BLaER1 (cell line): ENCODE results near the gene CPT1A.

Source experiments
- H3K27ac ChIP-seq: shearing (Covaris generic); formaldehyde crosslinking; 2 replicates; pipeline ENCODE4 v1.8.1; 2022
- H3K27me3 ChIP-seq: shearing (Covaris generic); formaldehyde crosslinking; 2 replicates; pipeline ENCODE4 v1.8.1; 2022
- H3K36me3 ChIP-seq: shearing (Covaris generic); formaldehyde crosslinking; 2 replicates; pipeline ENCODE4 v1.8.1; 2022
- H3K4me1 ChIP-seq: shearing (Covaris generic); formaldehyde crosslinking; 2 replicates; pipeline ENCODE4 v1.8.1; 2022
- H3K4me2 ChIP-seq: shearing (Covaris generic); formaldehyde crosslinking; 2 replicates; pipeline ENCODE4 v1.8.1; 2022
- H3K4me3 ChIP-seq: shearing (Covaris generic); formaldehyde crosslinking; 2 replicates; pipeline ENCODE4 v1.8.1; 2022
- H3K9ac ChIP-seq: shearing (Covaris generic); formaldehyde crosslinking; 2 replicates; pipeline ENCODE4 v1.8.1; 2022
- H3K9me3 ChIP-seq: shearing (Covaris generic); formaldehyde crosslinking; 2 replicates; pipeline ENCODE4 v1.8.1; 2022
- H4K20me1 ChIP-seq: shearing (Covaris generic); formaldehyde crosslinking; 2 replicates; pipeline ENCODE4 v1.8.1; 2022
- Cebpa-rat ChIP-seq: shearing (Covaris generic); IDR thresholded peaks from 2 replicates; pipeline ENCODE4 v1.8.1; 2022

CPT1A gene

DNA sequence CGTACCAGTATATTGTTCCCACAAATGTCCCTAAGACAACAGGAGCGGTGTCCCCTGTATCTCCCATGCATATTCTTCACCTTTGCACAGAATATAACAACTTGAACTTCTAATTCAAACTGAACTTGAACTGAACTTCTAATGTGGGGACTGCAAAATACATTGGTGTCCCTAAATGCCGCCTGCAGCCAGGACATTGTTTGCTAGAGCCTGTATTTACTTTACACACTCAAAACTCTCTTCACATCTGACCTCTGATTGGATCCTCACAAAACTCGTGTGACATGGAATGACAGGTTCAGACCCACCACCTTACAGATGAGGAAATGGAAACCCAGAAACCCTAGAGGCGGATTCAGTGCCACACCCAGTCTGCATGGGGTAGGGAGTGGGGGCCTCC, 6.4 kb downstream of the CPT1A start:
- H3K4me3 ChIP-seq, result no peak overlapping the region
- H3K9ac ChIP-seq, result no peak overlapping the region
- no peak for TF ChIP-seq Cebpa-rat
- peak overlapping the region; percentile 98 for H3K4me2 ChIP-seq
- H3K36me3 ChIP-seq, result 0 out of 2 replicates have a peak, but pooled peaks cover 17% of the 10 kb centered on the region
- H3K9me3 ChIP-seq, result no peaks in the 10 kb centered on the region
- H3K27me3 ChIP-seq, result no peaks in the 10 kb centered on the region
- H3K27ac ChIP-seq, result no peak overlapping the region
- peaks cover 72% of the 10 kb centered on the region for H3K4me1 ChIP-seq
- H4K20me1 ChIP-seq, result peaks cover 73% of the 10 kb centered on the region

- no peaks in the 10 kb centered on the region for H3K9me3 ChIP-seq
- no peak for TF ChIP-seq Cebpa-rat
- H3K9ac ChIP-seq, result no peak overlapping the region
- H4K20me1 ChIP-seq, result peaks cover 88% of the 10 kb centered on the region
- peaks cover 79% of the 10 kb centered on the region for H3K4me1 ChIP-seq
- no peak overlapping the region for H3K4me3 ChIP-seq
- peak overlapping the region; percentile 15; the same call in 1 of the 2 replicates for H3K4me2 ChIP-seq
- H3K27me3 ChIP-seq, result no peaks in the 10 kb centered on the region
- peaks cover 27% of the 10 kb centered on the region; the same call in 1 of the 2 replicates for H3K36me3 ChIP-seq
- H3K27ac ChIP-seq, result no peak overlapping the region
Observed at GRCh38 chr11:68832476-68833181, 9.1 kb downstream of the CPT1A start.

DNA sequence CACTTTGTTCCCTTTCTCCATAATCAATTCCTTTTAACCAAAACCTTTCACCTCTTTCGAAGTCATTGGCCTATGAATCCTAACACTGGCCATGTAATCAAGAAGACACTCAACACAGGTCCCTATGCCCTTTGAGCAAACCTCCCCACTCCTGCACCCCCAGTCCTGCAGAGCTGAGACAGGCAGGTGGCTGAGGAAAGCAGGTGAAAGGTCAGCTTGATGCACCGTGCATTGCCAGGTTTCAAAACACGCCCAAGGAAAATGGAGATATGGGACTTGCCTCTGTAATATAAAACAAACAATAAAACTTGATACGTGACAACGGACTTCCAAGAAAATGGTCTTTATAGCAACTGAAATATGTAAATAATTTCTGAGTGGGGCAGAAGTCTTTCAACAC, 10.6 kb downstream of the CPT1A start:
- H3K9ac ChIP-seq, result no peak overlapping the region
- TF ChIP-seq Cebpa-rat, result no peak
- peaks cover 79% of the 10 kb centered on the region for H3K4me1 ChIP-seq
- H3K36me3 ChIP-seq, result peaks cover 16% of the 10 kb centered on the region; the same call in 1 of the 2 replicates
- H3K4me2 ChIP-seq, result no peak overlapping the region
- H3K27me3 ChIP-seq, result no peaks in the 10 kb centered on the region
- no peak overlapping the region for H3K4me3 ChIP-seq
- no peak overlapping the region for H3K27ac ChIP-seq
- peaks cover 77% of the 10 kb centered on the region for H4K20me1 ChIP-seq
- no peaks in the 10 kb centered on the region for H3K9me3 ChIP-seq

DNA sequence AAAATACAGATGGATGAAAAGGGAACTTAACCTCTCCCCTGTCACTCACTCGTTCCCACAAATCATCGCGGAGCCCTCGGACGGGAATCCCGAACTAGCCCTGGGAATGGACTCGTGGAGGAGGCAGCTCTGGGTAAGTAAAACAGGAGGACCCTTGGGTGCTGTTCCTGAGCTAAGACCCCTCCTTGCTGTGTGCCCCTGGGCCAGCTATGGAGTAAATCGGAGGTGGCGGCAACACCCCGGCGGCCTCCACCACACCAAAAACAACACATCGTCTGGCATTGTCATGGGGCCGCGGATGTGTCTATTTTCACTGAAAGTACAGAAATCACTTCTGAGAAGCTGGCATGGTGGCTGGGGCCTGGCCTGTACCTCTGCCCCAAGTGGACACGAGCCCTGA, 12.1 kb downstream of the CPT1A start:
- H3K9ac ChIP-seq, result no peak overlapping the region
- H4K20me1 ChIP-seq, result peaks cover 75% of the 10 kb centered on the region
- peak overlapping the region; percentile 95 for H3K4me2 ChIP-seq
- H3K4me3 ChIP-seq, result peak overlapping the region; percentile 54; the same call in 1 of the 2 replicates
- H3K36me3 ChIP-seq, result peaks cover 16% of the 10 kb centered on the region; the same call in 1 of the 2 replicates
- H3K27me3 ChIP-seq, result no peaks in the 10 kb centered on the region
- H3K27ac ChIP-seq, result peak overlapping the region; percentile 89; the same call in 1 of the 2 replicates
- no peaks in the 10 kb centered on the region for H3K9me3 ChIP-seq
- H3K4me1 ChIP-seq, result peaks cover 79% of the 10 kb centered on the region
- no peak for TF ChIP-seq Cebpa-rat

- TF ChIP-seq Cebpa-rat, result no peak
- H3K4me1 ChIP-seq, result peaks cover 85% of the 10 kb centered on the region
- peaks cover 16% of the 10 kb centered on the region; the same call in 1 of the 2 replicates for H3K36me3 ChIP-seq
- peaks cover 75% of the 10 kb centered on the region for H4K20me1 ChIP-seq
- no peaks in the 10 kb centered on the region for H3K9me3 ChIP-seq
- peak overlapping the region; percentile 89 for H3K27ac ChIP-seq
- H3K4me2 ChIP-seq, result peak overlapping the region; percentile 95
- H3K27me3 ChIP-seq, result no peaks in the 10 kb centered on the region
- H3K9ac ChIP-seq, result peak overlapping the region; percentile 78
- H3K4me3 ChIP-seq, result peak overlapping the region; percentile 54
Observed at GRCh38 chr11:68828957-68829356, 12.8 kb downstream of the CPT1A start.

DNA sequence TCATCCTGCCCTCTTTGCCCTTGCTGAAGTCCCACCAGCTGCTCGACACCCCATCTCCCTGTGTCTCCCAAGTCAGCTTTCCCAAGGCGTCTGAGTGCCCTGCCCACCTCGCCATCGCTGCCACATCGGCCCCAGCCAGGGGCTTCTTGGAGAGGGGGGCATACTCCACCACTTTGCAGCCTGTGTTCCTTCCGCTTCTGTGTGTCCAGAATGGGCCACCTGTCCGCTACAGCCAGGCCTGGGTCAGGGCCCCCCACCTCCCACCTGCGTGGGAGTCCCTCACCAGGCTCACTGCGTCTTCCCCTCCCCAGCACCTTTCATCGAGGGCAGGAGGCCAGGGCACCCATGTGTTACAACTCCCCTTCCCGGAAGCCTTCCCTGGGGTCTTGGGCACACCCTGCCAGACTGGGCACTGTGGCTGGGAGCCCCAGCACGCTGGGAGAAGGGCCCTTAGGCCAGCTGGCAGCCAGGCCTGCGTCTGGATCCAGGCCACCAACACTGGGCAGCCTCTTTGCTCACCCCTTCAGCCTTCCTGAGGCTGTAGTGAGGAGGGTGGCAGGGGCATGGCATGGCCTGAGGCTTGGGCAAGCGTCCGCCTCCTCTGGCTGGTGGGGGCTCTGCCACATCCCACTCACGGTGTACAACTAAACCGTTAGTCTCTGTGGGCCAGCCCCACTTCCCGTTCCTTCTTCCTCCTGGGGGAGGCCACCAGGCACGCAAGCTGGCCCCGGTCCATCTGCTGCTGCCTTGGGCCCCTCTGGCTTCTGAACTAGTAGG, 13.4 kb downstream of the CPT1A start:
- no peak for TF ChIP-seq Cebpa-rat
- peaks cover 90% of the 10 kb centered on the region for H3K4me1 ChIP-seq
- peak overlapping the region; percentile 78 for H3K9ac ChIP-seq
- H4K20me1 ChIP-seq, result peaks cover 75% of the 10 kb centered on the region
- peak overlapping the region; percentile 54 for H3K4me3 ChIP-seq
- H3K9me3 ChIP-seq, result no peaks in the 10 kb centered on the region
- H3K4me2 ChIP-seq, result peak overlapping the region; percentile 95
- H3K27ac ChIP-seq, result peak overlapping the region; percentile 89
- H3K36me3 ChIP-seq, result peaks cover 12% of the 10 kb centered on the region; the same call in 1 of the 2 replicates
- no peaks in the 10 kb centered on the region for H3K27me3 ChIP-seq

- Histone ChIP-seq H3K4me2 (peak overlapping the region; percentile 95), H4K20me1 (peaks cover 75% of the 10 kb centered on the region), H3K9ac (peak overlapping the region; percentile 78), H3K27me3 (no peaks in the 10 kb centered on the region), H3K4me1 (peaks cover 90% of the 10 kb centered on the region), H3K4me3 (peak overlapping the region; percentile 54; the same call in 1 of the 2 replicates), H3K36me3 (peaks cover 16% of the 10 kb centered on the region; the same call in 1 of the 2 replicates), H3K27ac (peak overlapping the region; percentile 89), H3K9me3 (no peaks in the 10 kb centered on the region)
- no peak for TF ChIP-seq Cebpa-rat
Observed at GRCh38 chr11:68827733-68828132, 14.0 kb downstream of the CPT1A start.

- H3K9me3 ChIP-seq, result no peaks in the 10 kb centered on the region
- peaks cover 17% of the 10 kb centered on the region; the same call in 1 of the 2 replicates for H3K36me3 ChIP-seq
- peaks cover 95% of the 10 kb centered on the region for H3K4me1 ChIP-seq
- no peak overlapping the region for H3K9ac ChIP-seq
- peak overlapping the region; percentile 95 for H3K4me2 ChIP-seq
- H3K27me3 ChIP-seq, result no peaks in the 10 kb centered on the region
- H4K20me1 ChIP-seq, result peaks cover 75% of the 10 kb centered on the region
- peak overlapping the region; percentile 55 for H3K27ac ChIP-seq
- H3K4me3 ChIP-seq, result no peak overlapping the region
- TF ChIP-seq Cebpa-rat, result no peak
Observed at GRCh38 chr11:68826726-68827125, 15.0 kb downstream of the CPT1A start.

GRCh38 chr11:68825571-68825970, 16.1 kb downstream of the CPT1A start:
- peak overlapping the region; percentile 75 for H3K27ac ChIP-seq
- TF ChIP-seq Cebpa-rat, result no peak
- peak overlapping the region; percentile 95 for H3K4me2 ChIP-seq
- H3K9me3 ChIP-seq, result no peaks in the 10 kb centered on the region
- H3K4me1 ChIP-seq, result peaks cover 96% of the 10 kb centered on the region
- peak overlapping the region; percentile 2; the same call in 1 of the 2 replicates for H3K9ac ChIP-seq
- H3K36me3 ChIP-seq, result peaks cover 17% of the 10 kb centered on the region; the same call in 1 of the 2 replicates
- H3K27me3 ChIP-seq, result no peaks in the 10 kb centered on the region
- no peak overlapping the region for H3K4me3 ChIP-seq
- H4K20me1 ChIP-seq, result peaks cover 74% of the 10 kb centered on the region
